Stimulated activated CD8-positive, alpha-beta memory T cell treated with anti-CD3 and anti-CD28 coated beads, Interleukin-2, amount 100 ng/mL, for 48 hours (primary cell): Measurements from ENCODE around the gene CPXM1.
"Not testable (repeated sequence)": the region's sequence is repeated elsewhere in the genome, so short reads cannot be mapped to it uniquely, and the experiment has no call there.

Experiments used
- DNase-seq, 2 donors: peaks; one replicate each; pipeline ENCODE4 v3.0.0-alpha.2; 2020; ENCODE audit warnings: low read depth in 2 of 2

The CPXM1 gene

GRCh38 chr20:2820896-2821869 lies 20.8 kb upstream of the CPXM1 start:
- no peak for DNase-seq

GRCh38 chr20:2820084-2820895 lies 19.9 kb upstream of the CPXM1 start:
- DNase-seq, result no peak

GRCh38 chr20:2817891-2818595 lies 17.6 kb upstream of the CPXM1 start:
- no peak for DNase-seq

GRCh38 chr20:2817341-2817726 lies 16.9 kb upstream of the CPXM1 start:
- no peak for DNase-seq

- DNase-seq, result no peak
Observed at GRCh38 chr20:2816583-2817340, 16.3 kb upstream of the CPXM1 start.

- DNase-seq, result no peak
Observed at GRCh38 chr20:2816030-2816582, 15.7 kb upstream of the CPXM1 start, which contains the start of gene TMEM239. Gene TMEM239, plus strand, starts transcription at chr20:2816364. Its CDS starts 191 bp downstream, at chr20:2816555.

- no peak for DNase-seq
Observed at GRCh38 chr20:2815242-2815900, 14.9 kb upstream of the CPXM1 start.

- no peak for DNase-seq
Observed at GRCh38 chr20:2814587-2815051, 14.2 kb upstream of the CPXM1 start, which contains the start of gene C20orf141. Gene C20orf141, plus strand, starts transcription at chr20:2814987. Its CDS starts 198 bp downstream, at chr20:2815185.

- no peak for DNase-seq
Observed at GRCh38 chr20:2814076-2814475, 13.6 kb upstream of the CPXM1 start.

GRCh38 chr20:2812189-2812588 lies 11.8 kb upstream of the CPXM1 start:
- DNase-seq, result no peak

- no peak for DNase-seq
Observed at GRCh38 chr20:2809690-2810089, 9.3 kb upstream of the CPXM1 start.

- not testable (repeated sequence) for DNase-seq
Observed at GRCh38 chr20:2807929-2808328, 7.5 kb upstream of the CPXM1 start.

- no peak for DNase-seq
Observed at GRCh38 chr20:2807019-2807418, 6.6 kb upstream of the CPXM1 start.

GRCh38 chr20:2806351-2806701 lies 5.9 kb upstream of the CPXM1 start:
- DNase-seq, result no peak

- DNase-seq, result no peak
Observed at GRCh38 chr20:2805689-2806350, 5.4 kb upstream of the CPXM1 start.

- no peak for DNase-seq
Observed at GRCh38 chr20:2804852-2805688, 4.6 kb upstream of the CPXM1 start.

GRCh38 chr20:2804041-2804828 lies 3.8 kb upstream of the CPXM1 start:
- DNase-seq, result no peak

- DNase-seq, result no peak
Observed at GRCh38 chr20:2801286-2801728, 880 bp upstream of the CPXM1 start.
